GM19043 (cell line): ENCODE results near the gene TBL1X.

Experiments used
- ATAC-seq: cut with Tn5 transposase; IDR thresholded peaks from one replicate; pipeline ENCODE4 v1.9.1; 2021; ENCODE audit warnings: low read depth; ENCODE audit not compliant: unreplicated experiment

Gene TBL1X

DNA sequence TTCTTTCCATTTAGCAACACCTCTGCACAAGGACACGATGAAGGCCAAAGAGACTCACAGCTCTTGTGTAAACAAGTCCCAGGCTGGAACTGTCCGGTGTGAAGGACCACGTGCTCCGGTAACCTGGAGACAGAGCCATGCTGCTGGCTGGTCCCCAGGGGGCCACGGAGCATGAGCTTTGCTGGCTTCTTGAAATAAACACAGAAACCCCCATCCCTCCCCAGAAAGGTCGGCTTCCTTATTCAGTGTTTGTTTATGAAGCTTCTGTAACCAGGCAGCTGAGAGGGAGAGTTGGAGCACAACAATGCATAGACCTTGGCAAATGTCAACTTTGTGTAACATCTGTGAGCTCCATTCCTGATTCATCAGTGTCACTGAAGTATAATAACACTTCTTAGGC lies 191.4 kb downstream of the TBL1X start:
- ATAC-seq = no peak

DNA sequence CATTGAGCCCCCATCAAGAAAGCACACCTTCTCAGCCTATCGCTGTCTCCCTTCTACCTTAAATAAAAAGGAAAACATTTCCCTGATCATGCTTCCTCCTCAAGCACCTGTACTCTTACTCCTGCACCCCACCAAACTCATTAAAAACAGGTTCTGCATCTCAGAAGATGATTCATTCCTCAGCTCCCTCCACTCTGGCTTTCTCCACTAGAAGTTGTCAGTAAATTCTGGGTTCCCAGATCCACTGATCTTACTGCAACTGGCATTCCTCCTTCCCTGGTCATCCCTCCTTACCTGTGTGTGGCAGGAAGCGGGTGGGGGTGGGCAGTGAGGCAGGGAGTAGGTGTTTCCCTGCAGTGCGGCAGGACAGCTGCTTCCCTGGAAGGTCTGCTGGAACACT lies 192.0 kb downstream of the TBL1X start:
- ATAC-seq = no peak

DNA sequence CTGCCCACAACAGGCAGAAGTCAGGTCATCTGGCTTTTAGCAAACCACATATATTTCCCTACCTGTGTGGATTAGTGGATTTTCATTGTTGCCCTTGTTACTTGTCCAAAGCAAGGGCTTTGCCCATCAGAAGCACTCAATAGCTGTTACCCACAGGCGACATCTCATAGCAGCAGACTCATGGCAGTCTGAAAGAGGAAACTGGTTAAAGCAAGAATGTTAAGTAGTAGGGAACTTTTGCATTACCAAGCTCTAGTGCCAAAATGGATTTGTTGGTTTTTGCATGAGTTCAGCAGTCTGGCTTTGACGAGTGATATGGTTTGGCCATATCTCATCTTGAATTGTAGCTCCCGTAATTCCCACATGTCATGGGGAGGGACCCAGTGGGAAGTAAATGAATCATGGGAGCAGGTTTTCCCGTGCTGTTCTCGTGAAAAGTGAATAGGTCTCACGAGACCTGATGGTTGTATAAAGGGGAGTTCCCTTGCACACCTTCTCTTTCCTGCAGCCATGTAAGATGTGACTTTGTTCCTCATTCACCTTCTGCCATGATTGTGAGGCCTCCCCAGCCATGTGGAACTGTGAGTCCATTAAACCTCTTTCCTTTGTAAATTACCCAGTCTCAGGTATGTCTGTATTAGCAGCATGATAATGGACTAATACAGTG lies 192.9 kb downstream of the TBL1X start:
- ATAC-seq = no peak

DNA sequence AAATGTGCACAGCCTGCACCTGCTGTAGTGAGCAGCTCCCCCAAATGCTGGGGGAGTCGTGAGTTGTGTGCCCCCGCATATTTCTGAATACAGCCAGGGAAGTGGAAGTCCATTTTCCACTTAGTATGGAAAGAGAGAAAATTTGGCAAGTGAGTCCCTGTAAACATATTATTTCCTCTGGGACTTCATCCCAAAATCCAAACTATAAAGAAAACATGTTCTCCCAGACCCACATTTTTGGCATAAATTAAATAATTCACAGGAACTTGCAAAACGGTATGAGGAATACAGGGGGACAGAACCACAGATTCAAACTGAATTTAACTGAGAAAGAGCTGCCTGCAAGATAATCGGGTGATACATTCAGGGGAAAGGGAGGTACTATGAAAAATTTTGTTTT lies 193.6 kb downstream of the TBL1X start:
- no peak for ATAC-seq

DNA sequence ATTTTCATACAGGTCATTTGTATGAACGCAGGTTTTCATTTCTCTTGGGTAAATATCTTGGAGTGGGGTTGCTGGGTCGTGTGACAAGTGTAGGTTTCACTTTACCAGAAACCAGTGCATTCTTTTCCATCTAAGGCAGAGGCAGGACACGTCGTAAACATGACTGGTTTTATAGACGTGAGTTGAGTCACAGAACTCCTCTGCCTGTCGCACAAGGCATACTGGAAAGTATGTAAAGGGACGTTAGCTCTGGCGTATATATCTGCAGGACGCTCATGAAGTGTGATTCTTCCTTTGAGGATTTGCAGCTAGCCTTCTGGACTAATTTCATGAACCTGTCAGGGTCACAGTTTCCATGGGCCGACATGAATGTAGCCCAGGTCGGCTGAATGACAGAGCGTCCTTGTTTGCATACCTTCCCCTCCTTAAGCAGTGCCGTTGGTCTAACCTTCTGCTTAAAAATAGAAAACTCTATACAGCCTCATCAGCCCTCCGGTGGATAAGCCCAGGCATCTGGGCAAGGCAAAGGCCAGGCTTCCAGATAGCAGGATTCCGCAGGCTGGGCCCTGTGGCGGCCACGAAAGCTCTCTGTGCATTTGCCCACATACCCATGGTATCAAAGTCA lies 194.8 kb downstream of the TBL1X start:
- ATAC-seq = no peak

DNA sequence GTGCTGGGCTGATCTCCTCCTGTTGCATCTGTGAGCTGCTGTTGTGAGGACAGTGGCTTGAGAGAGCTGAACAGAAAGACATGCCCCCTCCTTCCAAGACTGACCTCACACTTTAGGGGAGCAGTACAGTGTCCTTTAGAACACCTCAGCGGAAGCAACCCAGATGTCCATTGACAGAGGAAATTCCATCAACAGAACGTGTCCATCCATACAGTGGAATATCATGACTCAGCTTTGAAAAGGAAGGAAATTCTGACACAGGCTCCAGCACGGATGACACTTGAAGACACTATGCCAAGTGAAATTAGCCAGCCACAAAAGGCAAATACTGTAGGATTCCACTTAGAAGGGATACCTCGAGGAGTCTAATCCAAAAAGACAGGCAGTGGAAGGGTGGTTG lies 197.3 kb downstream of the TBL1X start:
- no peak for ATAC-seq

DNA sequence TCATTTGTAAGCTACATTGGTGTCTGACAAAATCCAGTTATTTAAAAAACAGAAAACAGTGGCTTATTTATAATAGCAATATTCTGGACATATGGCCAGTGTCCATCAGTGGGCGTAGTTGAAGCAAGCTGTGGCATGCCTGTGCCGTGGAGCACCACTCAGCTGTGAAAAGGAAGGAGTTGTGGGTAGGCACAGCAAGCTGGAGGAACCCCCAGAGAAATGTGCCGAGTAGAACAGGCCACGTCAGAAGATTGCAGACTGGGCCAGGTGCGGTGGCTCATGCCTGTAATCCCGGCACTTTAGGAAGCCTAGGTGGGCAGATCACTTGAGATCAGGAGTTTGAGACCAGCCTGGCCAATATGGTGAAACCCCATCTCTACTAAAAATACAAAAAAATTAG lies 198.4 kb downstream of the TBL1X start:
- no peak for ATAC-seq

DNA sequence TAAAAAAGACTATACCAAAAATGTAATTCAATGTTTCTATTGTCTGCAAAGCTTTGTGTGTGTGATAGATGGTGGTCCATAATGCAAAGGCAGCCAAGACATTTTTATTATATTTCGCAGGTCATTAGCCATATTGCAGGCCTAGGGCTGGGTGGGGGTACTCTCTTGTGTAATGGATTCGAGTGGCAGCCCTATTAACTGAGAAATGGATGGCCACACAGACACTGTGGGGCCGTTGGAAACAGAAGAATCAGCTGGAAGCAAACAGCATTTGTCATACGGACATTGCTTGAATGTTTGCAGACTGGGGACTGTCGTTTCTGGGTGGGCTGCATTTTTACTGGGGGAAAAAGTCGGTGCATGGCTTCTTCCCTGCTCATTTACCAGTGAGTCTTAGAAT lies 199.4 kb downstream of the TBL1X start:
- ATAC-seq = no peak

DNA sequence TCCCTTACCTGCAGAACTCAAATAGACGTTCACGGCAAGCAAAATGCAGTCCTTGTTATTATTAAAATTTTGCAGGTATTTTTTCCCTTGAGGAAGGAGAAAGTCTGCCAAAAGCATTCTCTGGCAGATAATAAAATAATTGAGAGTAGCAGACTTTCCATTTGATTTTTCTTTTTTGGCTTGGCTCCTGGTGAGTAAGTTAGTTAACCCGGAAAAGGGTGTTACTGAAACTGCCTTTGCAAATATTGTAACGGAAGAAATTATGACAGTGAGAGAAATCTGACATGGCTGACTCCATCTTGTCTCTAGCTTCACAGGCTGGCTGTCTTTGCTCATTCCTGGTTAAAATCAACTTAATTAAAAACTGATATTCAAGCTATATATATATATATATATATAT lies 200.3 kb downstream of the TBL1X start:
- ATAC-seq = no peak

DNA sequence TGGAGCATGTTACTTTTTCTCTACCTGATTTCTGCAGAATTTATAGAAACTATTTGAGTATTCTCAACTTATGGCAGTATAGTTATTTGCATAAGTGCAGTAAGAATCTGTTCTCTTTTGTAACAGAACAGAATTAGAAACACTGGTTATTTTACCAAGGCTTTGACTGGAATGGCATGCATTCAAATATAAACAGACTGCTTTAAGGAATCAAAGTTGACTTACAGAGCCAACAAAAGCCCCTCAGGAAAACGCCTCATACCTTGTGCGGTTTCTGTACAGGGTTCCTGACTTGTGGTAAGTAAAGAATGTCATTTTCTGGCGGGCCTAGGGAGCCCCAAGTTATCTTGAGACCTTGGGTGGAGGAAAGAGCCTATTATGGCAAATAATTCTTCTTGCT lies 203.7 kb downstream of the TBL1X start:
- ATAC-seq = no peak

DNA sequence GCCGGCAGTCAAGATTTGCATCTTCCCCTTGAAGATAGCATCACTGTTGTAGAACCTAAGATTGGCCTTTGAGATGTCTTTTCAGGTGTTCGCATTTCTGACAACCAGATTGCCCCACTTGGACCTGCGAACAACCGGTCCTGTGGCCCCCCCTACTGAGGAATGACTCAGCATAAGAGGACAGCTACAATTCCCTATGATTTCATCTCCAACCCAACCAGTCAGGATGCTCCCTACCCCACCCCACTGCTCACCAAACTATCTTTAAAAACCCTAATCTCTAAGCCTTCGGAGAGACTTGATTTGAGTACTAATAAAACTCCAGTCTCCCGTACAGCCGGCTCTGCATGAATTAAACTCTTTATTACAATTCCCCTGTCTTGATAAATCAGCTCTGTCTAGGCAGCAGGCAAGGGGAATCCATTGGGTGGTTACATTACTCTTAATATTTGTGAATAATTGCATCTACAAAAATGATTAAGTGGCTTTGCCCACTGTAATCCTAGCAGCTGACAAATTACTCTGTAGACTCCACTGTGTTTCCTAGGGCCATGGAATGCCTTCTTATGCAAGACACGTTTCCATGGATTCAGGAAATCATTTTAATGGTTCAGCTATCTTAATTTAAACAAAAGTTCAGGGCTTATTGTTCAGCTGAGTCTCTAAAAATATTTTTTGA lies 205.4 kb downstream of the TBL1X start:
- no peak for ATAC-seq

DNA sequence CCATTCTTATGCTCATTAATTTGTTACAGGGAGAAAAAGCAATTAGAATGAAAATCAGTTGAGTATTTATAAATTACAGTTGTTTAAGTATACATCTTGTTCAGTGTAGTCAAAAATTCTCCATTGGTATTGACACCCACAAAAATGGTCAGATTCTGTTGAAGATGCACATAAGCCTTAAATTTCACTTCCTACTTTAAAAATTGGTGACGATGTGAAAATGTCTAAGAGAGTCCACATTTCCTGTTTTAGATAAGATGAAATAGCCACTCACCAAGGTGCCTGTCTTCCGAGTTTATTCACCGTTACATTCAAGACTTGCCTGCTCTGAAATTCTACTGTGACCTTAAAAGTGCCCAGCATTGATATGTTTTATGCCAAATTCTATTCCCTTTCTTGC lies 207.1 kb downstream of the TBL1X start:
- no peak for ATAC-seq

DNA sequence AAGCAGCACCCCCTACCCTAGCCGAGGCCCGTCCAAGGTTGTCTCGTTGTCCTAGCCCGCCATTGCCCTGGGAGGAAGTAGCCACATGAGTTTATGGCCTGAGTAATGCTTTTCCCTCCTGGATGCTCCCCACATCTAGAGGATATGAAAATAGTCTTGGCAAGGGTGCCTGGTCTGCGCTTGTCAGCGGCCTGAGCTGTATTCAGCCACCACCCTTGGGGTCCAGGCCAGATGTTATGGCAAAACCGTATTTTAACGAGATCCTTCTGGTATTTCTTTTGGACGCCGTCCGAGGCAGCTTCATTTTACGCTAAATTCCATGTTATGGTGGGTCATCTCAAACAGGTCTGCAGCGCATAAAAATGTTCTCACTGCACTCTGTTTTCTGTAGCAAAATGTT lies 211.4 kb downstream of the TBL1X start:
- no peak for ATAC-seq

DNA sequence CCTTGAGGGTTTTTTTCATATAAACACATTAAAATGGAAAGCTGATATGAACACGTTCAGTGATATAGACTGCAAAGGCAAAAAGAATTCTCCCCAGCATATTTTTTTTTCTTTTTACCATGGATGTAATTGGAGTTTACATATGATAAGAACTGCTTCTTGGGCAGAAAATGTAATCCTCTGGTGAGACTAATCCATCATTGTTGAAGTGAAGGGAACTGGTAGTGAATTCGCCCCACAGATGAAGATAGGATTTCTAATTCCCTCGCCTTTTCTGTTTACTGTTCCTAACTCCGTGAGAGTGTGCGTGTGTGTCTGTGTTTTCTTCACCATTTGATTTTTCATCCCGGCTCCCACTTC lies 211.9 kb downstream of the TBL1X start:
- no peak for ATAC-seq

DNA sequence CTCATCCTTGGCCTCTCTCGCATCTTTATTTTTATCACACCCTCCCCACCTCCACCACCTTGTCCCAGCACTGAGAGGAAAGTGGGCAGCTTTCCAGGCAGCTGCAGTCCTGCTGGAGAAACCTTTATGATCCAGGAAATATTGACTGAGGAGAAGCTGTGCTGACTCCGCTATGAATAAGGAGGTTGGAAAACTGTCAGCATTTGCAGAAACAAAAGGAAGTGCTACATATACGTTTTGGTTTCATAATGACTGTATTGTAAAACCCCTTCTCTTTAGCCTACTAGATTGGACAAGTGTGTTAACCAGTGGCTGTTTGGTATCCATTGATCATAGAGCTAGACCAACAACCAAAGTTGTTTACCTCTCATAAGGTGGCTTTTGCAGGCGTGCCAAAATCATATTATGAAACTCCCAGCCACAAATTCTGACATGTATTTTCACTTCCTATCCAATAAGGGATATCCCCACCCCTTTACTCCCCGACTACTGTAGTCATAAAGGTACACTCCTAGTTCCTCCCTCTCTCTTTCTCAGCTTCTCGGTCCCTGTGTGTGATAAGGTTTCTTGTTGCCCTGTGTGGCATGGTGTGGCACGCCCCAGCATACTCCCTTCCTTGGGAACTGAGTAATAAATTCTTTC lies 212.4 kb downstream of the TBL1X start:
- ATAC-seq = peak; percentile 94

DNA sequence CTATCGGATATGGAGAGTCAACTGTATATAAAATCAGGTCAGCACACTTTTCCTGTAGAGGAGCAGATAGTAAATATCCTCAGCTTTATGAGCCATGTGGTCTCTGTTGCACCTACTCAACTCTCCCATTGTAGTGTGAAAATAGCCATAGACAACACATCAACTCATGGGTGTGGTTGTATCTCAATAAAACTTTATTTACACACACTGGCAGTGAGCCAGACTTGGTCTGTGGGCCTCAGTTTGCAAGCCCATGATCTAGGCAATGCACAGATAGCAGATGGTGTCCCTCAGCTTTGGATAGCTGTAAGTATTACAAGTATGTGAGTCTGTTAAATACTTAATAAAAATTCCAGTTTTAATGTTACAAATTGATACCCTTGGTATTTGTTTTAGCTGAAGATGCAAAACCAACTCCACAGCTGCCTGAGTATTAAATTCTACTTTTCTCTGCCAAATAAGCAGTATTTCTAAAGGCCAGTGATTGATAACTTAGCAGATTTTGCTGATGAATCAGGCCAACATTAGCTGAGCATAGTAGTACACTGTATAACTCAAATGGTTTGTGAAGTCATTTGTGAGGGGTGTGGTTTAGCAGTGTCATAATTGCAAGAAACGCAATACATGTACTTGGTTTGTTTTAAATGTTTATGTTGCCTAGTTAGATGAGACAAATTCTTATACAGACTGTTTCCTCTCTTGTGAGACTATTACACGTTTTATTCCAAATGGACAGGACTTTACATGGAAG lies 213.5 kb downstream of the TBL1X start:
- no peak for ATAC-seq

DNA sequence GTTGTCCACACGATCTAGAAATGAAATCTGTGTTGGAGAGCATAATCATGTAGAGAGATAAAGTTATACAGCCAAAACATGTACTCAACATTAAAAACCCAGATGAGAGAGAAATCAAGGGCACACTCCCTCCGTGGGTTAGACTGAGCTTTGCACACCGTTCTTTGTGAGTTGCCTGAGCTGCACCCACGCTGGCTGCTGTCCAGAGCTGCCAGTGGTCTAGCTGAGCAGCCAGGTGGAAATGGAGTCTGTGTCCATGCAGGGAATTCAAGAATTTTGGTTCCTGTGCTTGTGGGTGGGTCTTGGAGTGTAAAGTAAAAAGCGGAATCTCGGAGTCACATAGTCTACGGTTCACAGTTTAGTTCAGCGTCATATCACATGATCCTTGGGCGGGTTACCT lies 216.2 kb downstream of the TBL1X start:
- no peak for ATAC-seq

DNA sequence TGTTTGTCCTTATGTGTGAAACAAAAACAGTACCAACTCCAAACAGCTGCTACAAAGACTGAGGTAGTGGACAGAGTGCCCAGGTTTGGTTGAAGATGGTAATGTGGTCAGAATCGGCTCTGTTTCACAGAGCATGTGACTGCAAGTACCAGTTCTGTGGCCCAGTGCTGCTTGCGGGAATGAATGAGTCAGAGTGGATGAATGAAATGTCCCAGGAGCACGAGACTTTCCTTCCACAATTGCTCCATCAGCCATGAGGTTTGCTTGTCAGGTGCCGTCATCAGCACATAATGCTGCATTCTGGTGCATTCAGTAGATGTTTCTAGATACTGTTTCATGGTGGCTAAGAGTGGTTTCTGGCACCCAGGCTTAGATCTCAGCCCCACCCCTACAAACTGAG lies 216.6 kb downstream of the TBL1X start:
- no peak for ATAC-seq

DNA sequence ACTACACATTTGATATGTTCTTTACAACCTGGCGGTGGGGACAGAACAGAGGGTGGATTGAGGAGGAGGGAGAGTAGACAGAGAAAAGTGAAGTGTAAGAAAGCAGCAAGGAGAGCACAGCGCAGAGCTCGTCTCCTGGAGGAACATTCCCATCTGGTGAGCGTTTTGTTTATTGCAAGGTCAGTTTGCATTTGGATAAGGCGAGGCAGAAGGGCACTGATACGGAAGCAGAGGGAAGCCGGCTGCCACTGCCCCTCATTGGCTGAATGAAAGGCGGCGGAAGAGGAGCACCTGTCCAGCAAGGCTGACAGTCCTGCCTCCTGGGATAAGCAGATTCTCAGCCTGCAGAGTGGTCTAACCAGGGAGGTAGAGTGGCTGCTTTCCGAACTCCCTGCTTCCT lies 217.6 kb downstream of the TBL1X start:
- no peak for ATAC-seq

DNA sequence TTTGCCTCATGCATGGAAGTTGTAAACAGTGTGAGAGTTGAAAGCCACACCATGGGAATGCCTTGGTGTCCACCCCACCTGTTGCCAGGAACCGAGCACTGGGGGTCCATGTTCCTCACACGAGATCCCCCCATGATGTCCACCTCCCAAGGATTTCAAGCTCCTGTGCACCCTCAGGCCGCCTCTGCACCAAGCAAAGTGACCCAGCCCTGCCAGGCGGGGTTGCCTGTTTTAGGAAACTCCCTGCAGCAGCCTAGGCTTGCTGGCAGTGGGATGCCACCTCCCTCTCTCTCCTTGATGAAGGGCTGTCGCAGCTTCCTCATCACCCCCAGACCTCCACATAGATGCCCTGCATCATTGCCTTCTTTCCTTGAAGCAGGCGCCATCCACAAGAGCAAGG lies 218.0 kb downstream of the TBL1X start:
- no peak for ATAC-seq

DNA sequence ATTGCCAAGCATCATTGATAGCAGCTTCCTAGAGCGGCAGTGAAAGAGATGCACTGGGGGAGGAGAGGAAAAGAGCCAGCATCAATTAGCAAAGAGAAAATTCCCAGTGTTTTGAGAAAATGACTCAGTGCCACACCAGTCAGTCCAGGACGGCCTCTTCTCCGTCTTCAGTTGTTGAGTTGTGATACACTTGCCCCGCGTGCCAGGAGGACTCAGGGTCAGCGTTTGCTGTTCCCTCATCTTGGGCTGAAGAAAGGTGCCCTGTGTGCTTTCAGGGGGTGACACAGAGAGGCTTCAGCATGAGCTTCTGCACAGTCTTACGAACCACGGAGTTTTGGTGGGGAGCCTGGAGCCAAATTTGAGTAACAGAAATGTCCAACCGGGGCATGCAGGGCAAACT lies 218.5 kb downstream of the TBL1X start:
- ATAC-seq = no peak
